NB4 (cell line): Measurements from ENCODE around the gene STX4.

Source experiments
- DNase-seq: peaks from one replicate; pipeline ENCODE4 v3.0.0; 2010; ENCODE audit warnings: low read depth
- H3K4me3 ChIP-seq: one replicate; pipeline ENCODE4 v1.5.1; 2011; ENCODE audit warnings: mild to moderate bottlenecking, low read depth, low read length, moderate library complexity
- CTCF ChIP-seq: IDR thresholded peaks from one replicate; pipeline ENCODE4 v1.5.1; 2012; ENCODE audit warnings: low read depth, low read length
- MAX ChIP-seq: IDR thresholded peaks from 2 replicates; pipeline ENCODE4 v1.6.1; 2011; ENCODE audit warnings: low read depth, low read length
- MYC ChIP-seq: IDR thresholded peaks from 2 replicates; pipeline ENCODE4 v1.6.1; 2011; ENCODE audit warnings: low read depth, low read length
- POLR2A ChIP-seq: IDR thresholded peaks from 2 replicates; pipeline ENCODE4 v1.6.1; 2011; ENCODE audit warnings: mild to moderate bottlenecking; ENCODE audit not compliant: insufficient read length; ENCODE audit errors: extremely low read depth

STX4 gene

GRCh38 chr16:31080035-31080629 lies 46.8 kb downstream of the STX4 start:
- H3K4me3 ChIP-seq, result peak overlapping the region; percentile 56
- no peak for TF ChIP-seq POLR2A
- TF ChIP-seq CTCF, result no peak
- no peak for TF ChIP-seq MYC
- no peak for TF ChIP-seq MAX
- no peak for DNase-seq

GRCh38 chr16:31080756-31081419 lies 47.5 kb downstream of the STX4 start:
- peak; percentile 59 for DNase-seq
- TF ChIP-seq MAX, result no peak
- no peak for TF ChIP-seq CTCF
- TF ChIP-seq POLR2A, result no peak
- no peak for TF ChIP-seq MYC
- peak overlapping the region; percentile 56 for H3K4me3 ChIP-seq

- DNase-seq, result peak; percentile 41
- no peak overlapping the region for H3K4me3 ChIP-seq
- TF ChIP-seq MYC, result no peak
- TF ChIP-seq POLR2A, result no peak
- TF ChIP-seq CTCF, result no peak
- no peak for TF ChIP-seq MAX
Observed at GRCh38 chr16:31081428-31082351, 48.3 kb downstream of the STX4 start.

GRCh38 chr16:31082368-31083045 lies 49.1 kb downstream of the STX4 start:
- TF ChIP-seq MAX (no peak), POLR2A (no peak), MYC (no peak), CTCF (no peak)
- no peak for DNase-seq

GRCh38 chr16:31083081-31083480 lies 49.7 kb downstream of the STX4 start:
- no peak for DNase-seq
- TF ChIP-seq MAX (no peak), MYC (no peak), POLR2A (no peak), CTCF (no peak)
- H3K4me3 ChIP-seq, result no peak overlapping the region

More at GRCh38 chr16:31082368-31083045, 49.1 kb downstream of the STX4 start:
- H3K4me3 ChIP-seq, result no peak overlapping the region
